Smooth muscle cell (in vitro differentiated cells): ENCODE results near the gene FOXJ3. TPM values are rescaled to one million over a fixed set of nuclear protein-coding genes. Genes with fewer than 3 reads are reported as not detected.

Source experiments
- DNase-seq: peaks from one replicate; lab custom pipeline; 2025; ENCODE audit not compliant: unreplicated experiment; lab: John Stamatoyannopoulos, UW
- H2AFZ ChIP-seq: fragments of 200-600 bp; sonication (generic); 2 replicates; pipeline ENCODE4 v1.6.0; 2016; ENCODE audit warnings: antibody characterized with exemption, low read depth, mild to moderate bottlenecking
- H3F3A ChIP-seq: fragments of 200-600 bp; sonication (generic); 2 replicates; pipeline ENCODE4 v1.6.0; 2017; ENCODE audit warnings: antibody characterized with exemption, low read depth
- H3K27ac ChIP-seq: fragments of 200-600 bp; sonication (generic); 2 replicates; pipeline ENCODE4 v1.5.1; 2016; ENCODE audit warnings: low read depth, mild to moderate bottlenecking
- H3K27me3 ChIP-seq: fragments of 200-600 bp; sonication (generic); 2 replicates; pipeline ENCODE4 v1.6.1; 2016; ENCODE audit warnings: low read depth, mild to moderate bottlenecking
- H3K36me3 ChIP-seq: fragments of 200-600 bp; sonication (generic); 2 replicates; pipeline ENCODE4 v1.5.1; 2016; ENCODE audit warnings: low read depth
- H3K4me1 ChIP-seq: fragments of 200-600 bp; sonication (generic); 2 replicates; pipeline ENCODE4 v1.5.1; 2016; ENCODE audit warnings: low read depth
- H3K4me2 ChIP-seq: fragments of 200-600 bp; sonication (generic); 2 replicates; pipeline ENCODE4 v1.6.0; 2016; ENCODE audit warnings: mild to moderate bottlenecking
- H3K4me3 ChIP-seq: fragments of 200-600 bp; sonication (generic); 2 replicates; pipeline ENCODE4 v1.5.1; 2016; ENCODE audit warnings: mild to moderate bottlenecking
- H3K79me2 ChIP-seq: fragments of 200-600 bp; sonication (generic); 2 replicates; pipeline ENCODE4 v1.6.0; 2016; ENCODE audit warnings: low read depth, mild to moderate bottlenecking
- H3K9ac ChIP-seq: fragments of 200-600 bp; sonication (generic); 2 replicates; pipeline ENCODE4 v1.6.0; 2016; ENCODE audit warnings: low read depth
- H3K9me3 ChIP-seq: fragments of 200-600 bp; sonication (generic); replicated peaks from 2 replicates; pipeline ENCODE4 v1.5.1; 2016; ENCODE audit warnings: low read depth
- H4K20me1 ChIP-seq: fragments of 200-600 bp; sonication (generic); 2 replicates; pipeline ENCODE4 v1.6.0; 2016; ENCODE audit warnings: low read depth
- WGBS: methylation state at CpG from one replicate; pipeline ENCODE4 v1.1.7; 2016; ENCODE audit warnings: low lambda C conversion rate; 5-methylcytosine and 5-hydroxymethylcytosine counted together
- polyA plus RNA-seq: library from polyadenylated mRNA; unstranded; fragments of >200 nt; fragmentation: Nextera tagmentation; extraction: Ambion mirVana; gene quantifications from 2 replicates; pipeline ENCODE4 v1.2.1, GENCODE V29; 2016
- total RNA-seq: library from RNA; depleted of rRNA; stranded (reverse); fragments of >200 nt; gene quantifications from 2 replicates; pipeline ENCODE4 v1.2.3, GENCODE V29; 2014
- TF ChIP-seq, protein P1 (sequence below): fragments of 200-600 bp; sonication (generic); IDR thresholded peaks from 2 replicates; pipeline ENCODE4 v1.5.1; 2017; ENCODE audit warnings: borderline replicate concordance, mild to moderate bottlenecking, antibody characterized with exemption; ENCODE audit not compliant: insufficient read depth, poor library complexity, severe bottlenecking

Gene FOXJ3
- total and polyA plus RNA-seq, 2 experiments from 2014 or later, result 19.3 to 40.9 TPM

DNA sequence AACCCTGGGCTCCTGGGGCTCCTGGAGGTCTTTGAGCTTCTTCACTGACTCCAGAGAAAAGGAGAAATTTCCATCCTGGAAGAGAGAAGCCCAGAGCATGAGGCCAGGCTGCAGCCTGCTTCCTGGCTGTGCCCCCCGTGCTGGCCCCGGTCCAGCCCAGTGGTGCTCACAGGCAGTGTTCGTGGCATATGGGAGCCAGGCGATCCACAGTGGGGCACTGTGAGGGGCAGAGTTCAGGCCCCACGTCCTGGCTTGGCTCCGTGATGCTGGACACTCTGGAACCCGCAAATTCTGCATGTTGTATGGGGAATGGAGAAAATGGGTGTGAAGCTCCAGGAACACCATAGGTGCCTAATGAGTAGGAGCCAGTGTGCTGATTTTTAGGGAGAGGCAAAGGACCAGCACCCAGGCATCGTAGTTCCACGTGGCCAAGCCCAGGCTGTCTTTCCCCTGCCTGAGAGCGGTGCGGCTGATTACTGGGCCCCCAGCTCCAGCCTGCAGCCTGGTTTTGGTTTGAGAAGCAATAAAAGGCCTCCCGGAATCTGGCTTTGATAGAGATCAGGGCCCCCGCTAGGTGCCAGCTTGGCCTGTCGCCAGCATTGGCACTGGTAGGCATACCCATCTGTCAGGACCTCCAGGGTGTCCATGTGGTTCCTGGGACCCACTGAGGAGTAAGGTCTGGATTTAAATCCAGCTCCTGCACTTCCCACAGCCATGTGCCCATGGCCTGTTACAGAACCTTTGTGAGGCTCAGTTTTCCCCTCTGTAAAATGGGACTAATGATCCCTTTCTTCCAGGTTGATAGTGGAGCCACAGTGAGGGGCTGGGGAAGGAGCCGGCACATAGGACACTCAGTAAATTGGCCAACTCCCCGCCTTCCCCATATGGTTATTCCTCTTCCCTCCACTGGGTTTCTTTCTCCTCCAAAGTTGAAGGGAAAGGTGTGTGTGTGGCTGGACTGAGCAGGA is 171.2 kb downstream of the FOXJ3 start:
- Histone ChIP-seq H3K9me3 (peaks cover 2% of the 10 kb centered on the region), H3F3A (no peaks in the 10 kb centered on the region), H3K27ac (no peak overlapping the region), H3K4me2 (no peak overlapping the region), H4K20me1 (no peaks in the 10 kb centered on the region), H3K4me3 (no peak overlapping the region), H3K36me3 (no peaks in the 10 kb centered on the region), H3K4me1 (no peaks in the 10 kb centered on the region), H3K9ac (no peak overlapping the region), H3K79me2 (no peaks in the 10 kb centered on the region), H2AFZ (no peak overlapping the region), H3K27me3 (no peaks in the 10 kb centered on the region)
- no peak for DNase-seq
- WGBS, result 91% methylated on average over 16 of the region's 16 CpGs
- TF ChIP-seq, protein P1, sequence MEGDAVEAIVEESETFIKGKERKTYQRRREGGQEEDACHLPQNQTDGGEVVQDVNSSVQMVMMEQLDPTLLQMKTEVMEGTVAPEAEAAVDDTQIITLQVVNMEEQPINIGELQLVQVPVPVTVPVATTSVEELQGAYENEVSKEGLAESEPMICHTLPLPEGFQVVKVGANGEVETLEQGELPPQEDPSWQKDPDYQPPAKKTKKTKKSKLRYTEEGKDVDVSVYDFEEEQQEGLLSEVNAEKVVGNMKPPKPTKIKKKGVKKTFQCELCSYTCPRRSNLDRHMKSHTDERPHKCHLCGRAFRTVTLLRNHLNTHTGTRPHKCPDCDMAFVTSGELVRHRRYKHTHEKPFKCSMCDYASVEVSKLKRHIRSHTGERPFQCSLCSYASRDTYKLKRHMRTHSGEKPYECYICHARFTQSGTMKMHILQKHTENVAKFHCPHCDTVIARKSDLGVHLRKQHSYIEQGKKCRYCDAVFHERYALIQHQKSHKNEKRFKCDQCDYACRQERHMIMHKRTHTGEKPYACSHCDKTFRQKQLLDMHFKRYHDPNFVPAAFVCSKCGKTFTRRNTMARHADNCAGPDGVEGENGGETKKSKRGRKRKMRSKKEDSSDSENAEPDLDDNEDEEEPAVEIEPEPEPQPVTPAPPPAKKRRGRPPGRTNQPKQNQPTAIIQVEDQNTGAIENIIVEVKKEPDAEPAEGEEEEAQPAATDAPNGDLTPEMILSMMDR, result no peak

DNA sequence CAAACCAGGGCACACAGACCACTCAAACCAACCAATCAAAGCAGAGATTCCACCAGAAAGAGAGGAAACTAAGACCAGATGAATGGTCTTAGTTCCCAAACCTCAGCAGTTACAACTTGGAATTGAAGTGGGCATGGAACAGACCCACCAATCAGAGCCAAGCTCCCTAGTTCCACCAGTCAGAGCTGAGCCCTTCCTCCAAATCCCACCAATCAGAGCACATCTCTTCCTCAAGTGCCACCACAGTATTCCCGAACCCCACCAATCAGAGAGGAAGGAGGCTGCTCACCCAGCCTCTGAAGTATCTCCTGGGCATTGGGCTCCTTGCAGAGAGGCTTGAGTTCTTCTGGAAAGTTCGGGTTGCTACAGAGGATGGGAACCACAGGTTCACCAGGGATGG is 171.9 kb downstream of the FOXJ3 start:
- TF ChIP-seq, protein P1, result no peak
- Histone ChIP-seq H3K9me3 (peaks cover 2% of the 10 kb centered on the region), H4K20me1 (no peaks in the 10 kb centered on the region), H3K4me1 (no peaks in the 10 kb centered on the region), H3F3A (no peaks in the 10 kb centered on the region), H3K79me2 (no peaks in the 10 kb centered on the region), H3K4me3 (no peak overlapping the region), H2AFZ (no peak overlapping the region), H3K27me3 (no peaks in the 10 kb centered on the region), H3K36me3 (no peaks in the 10 kb centered on the region), H3K4me2 (no peak overlapping the region), H3K9ac (no peak overlapping the region), H3K27ac (no peak overlapping the region)
- WGBS, result 94% methylated on average over 2 of the region's 2 CpGs
- DNase-seq, result no peak

DNA sequence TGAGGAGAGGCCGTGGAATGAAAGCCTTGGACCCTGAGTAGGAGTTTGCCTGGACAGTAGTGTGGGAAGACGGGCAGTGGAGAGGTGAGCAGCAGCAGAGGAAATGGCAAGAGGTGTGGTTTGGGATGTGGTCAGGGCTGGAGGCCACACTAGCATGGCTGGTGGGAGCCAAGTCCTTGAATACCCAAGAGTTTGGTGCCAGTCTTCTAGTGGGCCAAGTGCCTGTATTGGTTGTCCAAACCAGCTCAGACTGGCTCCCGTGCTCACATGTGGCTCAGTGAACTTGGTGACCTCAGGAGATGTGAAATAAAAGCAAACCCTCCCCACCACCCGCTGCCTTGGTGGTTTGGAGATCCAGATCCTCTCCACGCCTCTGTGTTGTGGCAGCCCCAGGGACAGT is 172.9 kb downstream of the FOXJ3 start:
- H3K4me1 ChIP-seq, result no peaks in the 10 kb centered on the region
- no peaks in the 10 kb centered on the region for H3F3A ChIP-seq
- H4K20me1 ChIP-seq, result no peaks in the 10 kb centered on the region
- H3K4me3 ChIP-seq, result no peak overlapping the region
- WGBS, result 93% methylated on average over 5 of the region's 5 CpGs
- no peaks in the 10 kb centered on the region for H3K36me3 ChIP-seq
- no peak overlapping the region for H2AFZ ChIP-seq
- H3K27ac ChIP-seq, result no peak overlapping the region
- no peak overlapping the region for H3K9ac ChIP-seq
- H3K27me3 ChIP-seq, result no peaks in the 10 kb centered on the region
- TF ChIP-seq, protein P1, result no peak
- peaks cover 2% of the 10 kb centered on the region for H3K9me3 ChIP-seq
- no peak for DNase-seq
- no peaks in the 10 kb centered on the region for H3K79me2 ChIP-seq
- H3K4me2 ChIP-seq, result no peak overlapping the region
